Frontal cortex (tissue), 4 donors: ENCODE measurements around the gene AKR1C1. TPM values are rescaled to one million over a fixed set of nuclear protein-coding genes. Genes with fewer than 3 reads are reported as not detected.
"Not testable (repeated sequence)": the region's sequence is repeated elsewhere in the genome, so short reads cannot be mapped to it uniquely, and the experiment has no call there.

ENCODE experiments used
- DNase-seq, 2 donors: peaks; one replicate each; pipeline ENCODE4 v3.0.0; 2012; ENCODE audit warnings: low spot score in 2 of 2
- FAIRE-seq: peaks from 2 replicates; lab custom pipeline; 2012; peaks lifted over from hg19 to GRCh38; lab: Jason Lieb, UNC
- total RNA-seq: library from RNA; depleted of rRNA; stranded (reverse); fragments of >200 nt; gene quantifications from one replicate; pipeline ENCODE4 v1.2.3, GENCODE V29; 2014
- donor health status: control.
- donor health status: control.
- donor health status: control.

AKR1C1 gene
- total RNA-seq, 1 donor from 2014 or later, result 30.2 TPM

GRCh38 chr10:4978870-4979269 is 15.7 kb downstream of the AKR1C1 start:
- FAIRE-seq, result no peak
- DNase-seq, result no peak

GRCh38 chr10:4980793-4981192 is 17.6 kb downstream of the AKR1C1 start:
- no peak for FAIRE-seq
- DNase-seq, result no peak

- DNase-seq (no peak), FAIRE-seq (no peak)
These were observed 18.7 kb downstream of the AKR1C1 start for GRCh38 chr10:4981722-4982471.

GRCh38 chr10:4982764-4983226 is 19.6 kb downstream of the AKR1C1 start:
- FAIRE-seq (no peak), DNase-seq (no peak)

- FAIRE-seq (no peak), DNase-seq (no peak)
These were observed 20.5 kb downstream of the AKR1C1 start for GRCh38 chr10:4983615-4984216.

- DNase-seq, result no peak
- no peak for FAIRE-seq
These were observed 21.0 kb downstream of the AKR1C1 start for GRCh38 chr10:4984223-4984622.

- no peak for DNase-seq
- no peak for FAIRE-seq
These were observed 21.9 kb downstream of the AKR1C1 start for GRCh38 chr10:4984971-4985594.

GRCh38 chr10:4988000-4988641 is 24.9 kb downstream of the AKR1C1 start:
- DNase-seq, FAIRE-seq: not testable (repeated sequence)

GRCh38 chr10:4990217-4990616 is 27.0 kb downstream of the AKR1C1 start:
- no peak for FAIRE-seq
- no peak for DNase-seq

GRCh38 chr10:4991463-4991862 is 28.2 kb downstream of the AKR1C1 start:
- not testable (repeated sequence) for FAIRE-seq, DNase-seq

- DNase-seq, result not testable (repeated sequence)
These were observed 29.3 kb downstream of the AKR1C1 start for GRCh38 chr10:4992564-4992963.

GRCh38 chr10:4994260-4994659 is 31.0 kb downstream of the AKR1C1 start:
- not testable (repeated sequence) for FAIRE-seq, DNase-seq

More at GRCh38 chr10:4992564-4992963, 29.3 kb downstream of the AKR1C1 start:
- FAIRE-seq, result not testable (repeated sequence)

- FAIRE-seq, result no peak
- no peak for DNase-seq
These were observed 35.5 kb downstream of the AKR1C1 start for GRCh38 chr10:4998671-4999070.

GRCh38 chr10:5002013-5002727 is 39.0 kb downstream of the AKR1C1 start:
- FAIRE-seq, result no peak
- DNase-seq, result no peak

GRCh38 chr10:5003127-5004029 is 40.2 kb downstream of the AKR1C1 start, which contains the start of gene AKR1C2:
Gene AKR1C2 (minus strand): TSS chr10:5003857. CDS start chr10:5003835, 22 bp downstream.
- not testable (repeated sequence) for DNase-seq
- peak; percentile 8 for FAIRE-seq

- DNase-seq, FAIRE-seq: not testable (repeated sequence)
These were observed 40.8 kb downstream of the AKR1C1 start for GRCh38 chr10:5004030-5004385.

- not testable (repeated sequence) for FAIRE-seq, DNase-seq
These were observed 41.3 kb downstream of the AKR1C1 start for GRCh38 chr10:5004501-5004900.

GRCh38 chr10:5008857-5009548 is 45.8 kb downstream of the AKR1C1 start:
- FAIRE-seq, DNase-seq: not testable (repeated sequence)
